IMR-90 (cell line): Measurements from ENCODE around the gene ADGRB3. TPM values are rescaled to one million over a fixed set of nuclear protein-coding genes. Genes with fewer than 3 reads are reported as not detected.

Experiments used
- ATAC-seq: fragments of 200-7000 bp; cut with Tn5 transposase; 2 replicates; pipeline ENCODE4 v1.9.1; 2020; ENCODE audit warnings: low read depth, mild to moderate bottlenecking, moderate library complexity
- BruUV-seq: library from RNA; stranded (reverse); fragments of 400-500 nt; replicated peaks from 2 replicates; lab custom pipeline; 2021; lab: Mats Ljungman, UMichigan
- CTCF ChIA-PET: fragments of 300-600 bp; formaldehyde crosslinking; extraction: SDS; loops from one replicate; lab custom pipeline; 2021; ENCODE audit warnings: antibody characterized with exemption; lab: Yijun Ruan, JAX
- POLR2A ChIA-PET: fragments of 300-600 bp; sonication (Branson Sonifier 250); formaldehyde crosslinking; loops from one replicate; lab custom pipeline; 2022; ENCODE audit warnings: antibody characterized with exemption; ENCODE audit not compliant: unreplicated experiment; lab: Charles Lee
- DNase-seq: peaks from one replicate; pipeline ENCODE4 v3.0.0; 2013
- H2AFZ ChIP-seq: replicated peaks from 2 replicates; pipeline ENCODE3; 2013; ENCODE audit warnings: low read length, mild to moderate bottlenecking; ENCODE audit not compliant: poor library complexity
- H2AK5ac ChIP-seq: 2 replicates; pipeline ENCODE4 v1.6.1; 2013; ENCODE audit warnings: low read depth, low read length, inconsistent platforms
- H2AK9ac ChIP-seq: replicated peaks from 2 replicates; pipeline ENCODE3; 2013; ENCODE audit warnings: mild to moderate bottlenecking, low read depth, low read length, moderate library complexity; ENCODE audit not compliant: poor library complexity
- H2BK120ac ChIP-seq: 2 replicates; pipeline ENCODE4 v1.6.1; 2013; ENCODE audit warnings: low read depth, low read length, inconsistent platforms
- H2BK15ac ChIP-seq: 3 replicates; pipeline ENCODE4 v1.6.1; 2013; ENCODE audit warnings: low read depth, low read length, inconsistent platforms
- H2BK20ac ChIP-seq: 2 replicates; pipeline ENCODE4 v1.6.1; 2013; ENCODE audit warnings: low read depth, mild to moderate bottlenecking, inconsistent platforms, low read length, moderate library complexity
- H2BK5ac ChIP-seq: 2 replicates; pipeline ENCODE4 v1.6.1; 2013; ENCODE audit warnings: mild to moderate bottlenecking, low read depth, low read length, inconsistent platforms; ENCODE audit not compliant: poor library complexity, severe bottlenecking
- H3K14ac ChIP-seq: replicated peaks from 2 replicates; pipeline ENCODE4 v1.6.1; 2013; ENCODE audit warnings: low read depth, low read length, inconsistent platforms
- H3K18ac ChIP-seq: 2 replicates; pipeline ENCODE4 v1.6.1; 2013; ENCODE audit warnings: low read depth, low read length, control low read depth
- H3K23ac ChIP-seq: 2 replicates; pipeline ENCODE4 v1.6.1; 2013; ENCODE audit warnings: low read depth, low read length, inconsistent platforms
- H3K27ac ChIP-seq: 2 replicates; pipeline ENCODE4 v1.5.1; 2013; ENCODE audit warnings: mild to moderate bottlenecking, control low read depth, low read length; ENCODE audit not compliant: insufficient read depth
- H3K27me3 ChIP-seq: 2 replicates; pipeline ENCODE4 v1.6.1; 2013; ENCODE audit warnings: low read length; ENCODE audit not compliant: control insufficient read depth, insufficient read depth
- H3K36me3 ChIP-seq: 2 replicates; pipeline ENCODE4 v1.6.1; 2013; ENCODE audit warnings: low read length, mixed read lengths; ENCODE audit not compliant: control insufficient read depth, insufficient read depth
- H3K4ac ChIP-seq: 2 replicates; pipeline ENCODE4 v1.6.1; 2013; ENCODE audit warnings: low read depth, low read length, inconsistent platforms
- H3K4me1 ChIP-seq: 2 replicates; pipeline ENCODE4 v1.6.1; 2013; ENCODE audit warnings: low read length, mixed read lengths; ENCODE audit not compliant: control insufficient read depth, insufficient read depth
- H3K4me2 ChIP-seq: 2 replicates; pipeline ENCODE4 v1.6.1; 2013; ENCODE audit warnings: low read depth, mild to moderate bottlenecking, control low read depth, low read length, moderate library complexity
- H3K4me3 ChIP-seq: 2 replicates; pipeline ENCODE4 v1.5.1; 2013; ENCODE audit warnings: low read depth, mild to moderate bottlenecking, control low read depth, low read length, moderate library complexity; ENCODE audit not compliant: insufficient read depth
- H3K56ac ChIP-seq: 2 replicates; pipeline ENCODE4 v1.6.1; 2013; ENCODE audit warnings: low read length, inconsistent platforms; ENCODE audit not compliant: insufficient read depth; ENCODE audit errors: extremely low read depth
- H3K79me1 ChIP-seq, 2 experiments: 2 replicates each; pipeline ENCODE4 v1.6.1; 2013; ENCODE audit warnings: low read length in 2 of 2, inconsistent platforms in 1 of 2, low read depth in 1 of 2
- H3K9ac ChIP-seq: 2 replicates; pipeline ENCODE4 v1.6.1; 2013; ENCODE audit warnings: low read depth, low read length, control low read depth
- H3K9me1 ChIP-seq: 2 replicates; pipeline ENCODE4 v1.6.1; 2013; ENCODE audit warnings: low read length, inconsistent platforms; ENCODE audit not compliant: insufficient read depth
- H3K9me3 ChIP-seq: 2 replicates; pipeline ENCODE4 v1.6.1; 2013; ENCODE audit warnings: low read length; ENCODE audit not compliant: control insufficient read depth, insufficient read depth
- H4K20me1 ChIP-seq: 2 replicates; pipeline ENCODE4 v1.6.1; 2013; ENCODE audit warnings: low read length, inconsistent platforms; ENCODE audit not compliant: insufficient read depth
- H4K5ac ChIP-seq: 2 replicates; pipeline ENCODE4 v1.6.1; 2013; ENCODE audit warnings: mild to moderate bottlenecking, low read depth, low read length, control low read depth
- H4K8ac ChIP-seq, 2 experiments: 2 replicates each; pipeline ENCODE4 v1.6.1; 2013; ENCODE audit warnings: low read depth in 2 of 2, low read length in 2 of 2, control low read depth in 1 of 2, inconsistent platforms in 1 of 2
- H4K91ac ChIP-seq: 2 replicates; pipeline ENCODE4 v1.6.1; 2013; ENCODE audit warnings: low read depth, low read length, inconsistent platforms; ENCODE audit not compliant: insufficient read depth
- BHLHE40 ChIP-seq: fragments of 150-350 bp; IDR thresholded peaks from 2 replicates; pipeline ENCODE4 v1.6.1; 2016; ENCODE audit warnings: mild to moderate bottlenecking, low read depth, low read length
- CEBPB ChIP-seq: IDR thresholded peaks from 2 replicates; pipeline ENCODE4 v1.6.1; 2012; ENCODE audit warnings: low read depth, low read length, improper control_type of control experiment
- CHD1 ChIP-seq: IDR thresholded peaks from 2 replicates; pipeline ENCODE4 v1.6.1; 2012; ENCODE audit warnings: low read depth, low read length, improper control_type of control experiment
- ELK1 ChIP-seq: fragments of 150-350 bp; IDR thresholded peaks from 2 replicates; pipeline ENCODE4 v1.6.1; 2016; ENCODE audit warnings: low read depth, mild to moderate bottlenecking, low read length, moderate library complexity, borderline replicate concordance
- FOS ChIP-seq: fragments of 150-350 bp; IDR thresholded peaks from 2 replicates; pipeline ENCODE4 v1.6.1; 2016; ENCODE audit warnings: low read depth, low read length
- MAFK ChIP-seq: IDR thresholded peaks from 2 replicates; pipeline ENCODE4 v1.6.1; 2012; ENCODE audit warnings: low read depth, low read length, improper control_type of control experiment
- MAZ ChIP-seq: IDR thresholded peaks from 2 replicates; pipeline ENCODE4 v1.6.1; 2012; ENCODE audit warnings: low read depth, mild to moderate bottlenecking, low read length, improper control_type of control experiment, moderate library complexity, borderline replicate concordance
- MXI1 ChIP-seq: IDR thresholded peaks from 2 replicates; pipeline ENCODE4 v1.6.1; 2012; ENCODE audit warnings: low read depth, mild to moderate bottlenecking, low read length, moderate library complexity, borderline replicate concordance
- NFE2L2 ChIP-seq: fragments of 150-350 bp; IDR thresholded peaks from 2 replicates; pipeline ENCODE4 v1.6.1; 2016; ENCODE audit warnings: low read depth, mild to moderate bottlenecking, low read length
- POLR2A ChIP-seq: IDR thresholded peaks from 2 replicates; pipeline ENCODE4 v1.6.1; 2012; ENCODE audit warnings: mild to moderate bottlenecking, low read depth, low read length
- RAD21 ChIP-seq: IDR thresholded peaks from 2 replicates; pipeline ENCODE4 v1.6.1; 2012; ENCODE audit warnings: low read length, improper control_type of control experiment
- RCOR1 ChIP-seq: IDR thresholded peaks from 2 replicates; pipeline ENCODE4 v1.6.1; 2012; ENCODE audit warnings: mild to moderate bottlenecking, low read length, improper control_type of control experiment; ENCODE audit not compliant: insufficient replicate concordance
- RFX5 ChIP-seq: IDR thresholded peaks from 2 replicates; pipeline ENCODE4 v1.8.0; 2012; ENCODE audit warnings: low read depth, mild to moderate bottlenecking, low read length, moderate library complexity
- SMC3 ChIP-seq: fragments of 150-350 bp; IDR thresholded peaks from 2 replicates; pipeline ENCODE4 v1.6.1; 2016; ENCODE audit warnings: low read depth, mild to moderate bottlenecking, antibody characterized with exemption, low read length, moderate library complexity
- USF2 ChIP-seq: fragments of 150-350 bp; IDR thresholded peaks from 2 replicates; pipeline ENCODE4 v1.6.1; 2017; ENCODE audit warnings: mild to moderate bottlenecking, antibody characterized with exemption, low read length, low read depth
- dilution Hi-C: fragments of 300-500 bp; cut with HindIII; formaldehyde crosslinking; loops from one replicate; pipeline ENCODE4 v1.14.3; 2018; ENCODE audit warnings: low sequenced_read_pairs; ENCODE audit not compliant: unreplicated experiment
- in situ Hi-C: fragments of 300-500 bp; cut with MboI; formaldehyde crosslinking; loops from 3 replicates; pipeline ENCODE4 v1.14.3; 2019; ENCODE audit warnings: low sequenced_read_pairs, inconsistent platforms, mixed read lengths
- intact Hi-C: fragments of 100-400 bp; cut with micrococcal nuclease; formaldehyde crosslinking; loops from 2 replicates; pipeline ENCODE4 v1.10.0; 2022
- polyA plus RNA-seq, 3 experiments: library from polyadenylated mRNA; depleted of rRNA; stranded (reverse); fragments of >200 nt; gene quantifications; 2 replicates each; pipeline ENCODE4 v1.2.3, GENCODE V29; 2012; ENCODE audit warnings: low replicate concordance in 1 of 3
- total RNA-seq: library from RNA; depleted of rRNA; stranded (reverse); fragments of >200 nt; gene quantifications from 2 replicates; pipeline ENCODE4 v1.2.3, GENCODE V29; 2012

Gene ADGRB3
- total and polyA plus RNA-seq, 2 of the 4 experiments (the other 2 are of a cell fraction) = not detected

DNA sequence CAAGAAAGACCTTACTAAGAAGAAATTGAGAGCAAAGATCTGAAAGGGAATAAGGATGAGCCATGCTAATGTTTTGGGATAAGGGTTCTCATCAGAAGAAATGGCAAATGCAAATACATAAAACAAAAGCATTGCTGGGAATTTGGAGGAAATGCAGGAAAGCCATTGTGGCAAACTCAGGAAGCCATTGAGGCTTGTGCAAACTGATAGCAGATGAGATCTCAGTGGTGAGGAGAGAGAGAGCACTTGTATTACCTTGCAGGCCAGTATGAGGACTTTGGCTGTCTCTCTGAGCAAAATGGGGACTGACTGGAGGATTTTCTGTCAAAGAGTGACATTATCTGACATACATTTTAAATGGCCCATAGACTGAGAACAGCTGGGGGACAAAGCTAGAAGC, 103.0 kb downstream of the ADGRB3 start:
- in situ Hi-C loops (no loop called here), intact Hi-C loops (no loop called here), dilution Hi-C loops (no loop called here)
- Histone ChIP-seq H3K27ac (no peak overlapping the region), H3K56ac (no peak overlapping the region), H2BK5ac (no peak overlapping the region), H3K9ac (no peak overlapping the region), H2BK20ac (no peak overlapping the region), H2AFZ (no peak overlapping the region), H2AK5ac (no peak overlapping the region), H3K4me1 (no peaks in the 10 kb centered on the region), H2BK120ac (no peak overlapping the region), H3K4me3 (no peak overlapping the region), H3K18ac (no peak overlapping the region), H3K9me1 (no peaks in the 10 kb centered on the region), H4K91ac (no peak overlapping the region), H4K5ac (no peak overlapping the region), H3K4me2 (no peak overlapping the region), H3K9me3 (no peaks in the 10 kb centered on the region), H3K79me1 (no peaks in the 10 kb centered on the region), H3K23ac (no peak overlapping the region), H4K8ac (no peak overlapping the region), H3K4ac (no peak overlapping the region), H3K14ac (no peak overlapping the region), H4K20me1 (no peaks in the 10 kb centered on the region), H3K36me3 (no peaks in the 10 kb centered on the region), H2BK15ac (no peak overlapping the region), H2AK9ac (no peak overlapping the region), H3K27me3 (no peaks in the 10 kb centered on the region)
- POLR2A ChIA-PET = no interaction called here
- TF ChIP-seq CHD1 (no peak), SMC3 (no peak), ELK1 (no peak), USF2 (no peak), RAD21 (no peak), POLR2A (no peak), NFE2L2 (no peak), MAZ (no peak), BHLHE40 (no peak), MAFK (no peak), MXI1 (no peak), FOS (no peak), RCOR1 (no peak), CEBPB (no peak), RFX5 (no peak)
- BruUV-seq = no TSS peak
- no peak for DNase-seq
- CTCF ChIA-PET = no interaction called here
- no peak for ATAC-seq
